HEK293 (cell line): ENCODE results near the gene GRID2.

ENCODE experiments used
- CTCF ChIA-PET: fragments of 350-600 bp; formaldehyde crosslinking; extraction: SDS; loops from one replicate; lab custom pipeline; 2021; ENCODE audit warnings: antibody characterized with exemption; lab: Yijun Ruan, JAX
- POLR2A ChIA-PET: fragments of 300-600 bp; formaldehyde crosslinking; extraction: SDS; loops from one replicate; lab custom pipeline; 2020; ENCODE audit warnings: antibody characterized with exemption, inconsistent platforms; lab: Yijun Ruan, JAX
- H3K27ac ChIP-seq: fragments of 200-500 bp; sonication (Bioruptor generic); 2 replicates; pipeline ENCODE4 v1.5.1; 2014; ENCODE audit warnings: low read depth, low read length, control low read depth, inconsistent platforms; ENCODE audit errors: extremely low read depth
- H3K36me3 ChIP-seq, 2 experiments: fragments of 200-500 bp in 1 of 2; sonication (Bioruptor generic) in 1 of 2; 1 replicate in 1 of 2; 2 replicates in 1 of 2; pipeline ENCODE4 v1.5.1; 2014 to 2017; ENCODE audit warnings: inconsistent platforms in 2 of 2, low read length in 2 of 2; ENCODE audit not compliant: control insufficient read depth in 2 of 2, insufficient read depth in 1 of 2
- H3K4me1 ChIP-seq: fragments of 200-500 bp; sonication (Bioruptor generic); 2 replicates; pipeline ENCODE4 v1.5.1; 2014; ENCODE audit warnings: mild to moderate bottlenecking, low read length, inconsistent platforms; ENCODE audit not compliant: control insufficient read depth, insufficient read depth
- H3K4me3 ChIP-seq: 2 replicates; pipeline ENCODE4 v1.5.1; 2011; ENCODE audit warnings: low read depth, mild to moderate bottlenecking, control low read depth, low read length, moderate library complexity
- H3K9me3 ChIP-seq: fragments of 200-500 bp; sonication (Bioruptor generic); 2 replicates; pipeline ENCODE4 v1.5.1; 2014; ENCODE audit warnings: low read depth, low read length, inconsistent platforms; ENCODE audit not compliant: control insufficient read depth, insufficient read depth
- BCL11A ChIP-seq: fragments of 450-650 bp; formaldehyde crosslinking; IDR thresholded peaks from 2 replicates; pipeline ENCODE4 v1.5.1; 2016; ENCODE audit warnings: low read depth, missing biosample characterization, missing genetic modification characterization
- RBAK ChIP-seq: fragments of 450-650 bp; formaldehyde crosslinking; IDR thresholded peaks from 2 replicates; pipeline ENCODE4 v1.5.1; 2016; ENCODE audit warnings: missing biosample characterization, missing genetic modification characterization
- REPIN1 ChIP-seq: fragments of 450-650 bp; formaldehyde crosslinking; IDR thresholded peaks from 2 replicates; pipeline ENCODE4 v1.5.1; 2017; ENCODE audit warnings: missing biosample characterization, missing genetic modification characterization, low read depth
- SP7 ChIP-seq: fragments of 450-650 bp; formaldehyde crosslinking; IDR thresholded peaks from 2 replicates; pipeline ENCODE4 v1.5.1; 2016; ENCODE audit warnings: missing biosample characterization, missing genetic modification characterization
- TCF7L2 ChIP-seq: IDR thresholded peaks from 2 replicates; pipeline ENCODE4 v1.6.1; 2011; ENCODE audit warnings: low read depth, mild to moderate bottlenecking, inconsistent platforms, low read length, moderate library complexity, borderline replicate concordance
- YY1 ChIP-seq: fragments of 450-650 bp; formaldehyde crosslinking; IDR thresholded peaks from 2 replicates; pipeline ENCODE4 v1.5.1; 2018; ENCODE audit warnings: missing biosample characterization, missing genetic modification characterization
- YY2 ChIP-seq: fragments of 450-650 bp; formaldehyde crosslinking; IDR thresholded peaks from 2 replicates; pipeline ENCODE4 v1.5.1; 2016; ENCODE audit warnings: missing biosample characterization, missing genetic modification characterization
- ZBTB8A ChIP-seq: fragments of 450-650 bp; formaldehyde crosslinking; IDR thresholded peaks from 2 replicates; pipeline ENCODE4 v1.5.1; 2016; ENCODE audit warnings: missing biosample characterization, missing genetic modification characterization
- ZNF292 ChIP-seq: fragments of 450-650 bp; formaldehyde crosslinking; IDR thresholded peaks from 2 replicates; pipeline ENCODE4 v1.5.1; 2016; ENCODE audit warnings: low read depth, missing biosample characterization, missing genetic modification characterization, borderline replicate concordance
- ZNF394 ChIP-seq: fragments of 450-650 bp; formaldehyde crosslinking; IDR thresholded peaks from 2 replicates; pipeline ENCODE4 v1.5.1; 2016; ENCODE audit warnings: missing biosample characterization, missing genetic modification characterization, mild to moderate bottlenecking, moderate library complexity, borderline replicate concordance
- ZNF514 ChIP-seq: fragments of 450-650 bp; formaldehyde crosslinking; IDR thresholded peaks from 2 replicates; pipeline ENCODE4 v1.5.1; 2016; ENCODE audit warnings: missing biosample characterization, missing genetic modification characterization
- ZNF561 ChIP-seq: fragments of 450-650 bp; IDR thresholded peaks from 2 replicates; pipeline ENCODE4 v1.5.1; 2018; ENCODE audit warnings: missing biosample characterization, missing genetic modification characterization, borderline replicate concordance
- ZNF664 ChIP-seq: fragments of 450-650 bp; formaldehyde crosslinking; IDR thresholded peaks from 2 replicates; pipeline ENCODE4 v1.5.1; 2016; ENCODE audit warnings: missing biosample characterization, missing genetic modification characterization
- ZNF776 ChIP-seq: fragments of 450-650 bp; formaldehyde crosslinking; IDR thresholded peaks from 2 replicates; pipeline ENCODE4 v1.5.0; 2017; ENCODE audit warnings: missing biosample characterization, missing genetic modification characterization, borderline replicate concordance
- ZSCAN30 ChIP-seq: fragments of 450-650 bp; IDR thresholded peaks from 2 replicates; pipeline ENCODE4 v1.5.1; 2018; ENCODE audit warnings: missing biosample characterization, mild to moderate bottlenecking, missing genetic modification characterization, moderate library complexity
- TF ChIP-seq, protein P1 (sequence below): fragments of 450-650 bp; formaldehyde crosslinking; IDR thresholded peaks from 2 replicates; pipeline ENCODE4 v1.5.1; 2017; ENCODE audit warnings: missing biosample characterization, missing genetic modification characterization
- TF ChIP-seq, protein P2 (sequence below): fragments of 450-650 bp; formaldehyde crosslinking; IDR thresholded peaks from 2 replicates; pipeline ENCODE4 v1.5.1; 2016; ENCODE audit warnings: missing biosample characterization, missing genetic modification characterization
- TF ChIP-seq, protein P3 (sequence below): fragments of 450-650 bp; IDR thresholded peaks from 2 replicates; pipeline ENCODE4 v1.5.1; 2018; ENCODE audit warnings: missing biosample characterization, mild to moderate bottlenecking, missing genetic modification characterization
- TF ChIP-seq, protein P4 (sequence below): fragments of 450-650 bp; formaldehyde crosslinking; IDR thresholded peaks from 2 replicates; pipeline ENCODE4 v1.5.1; 2017; ENCODE audit warnings: missing biosample characterization, missing genetic modification characterization
- TF ChIP-seq, protein P5 (sequence below): IDR thresholded peaks from 2 replicates; pipeline ENCODE4 v1.6.1; 2011; ENCODE audit warnings: mild to moderate bottlenecking, low read depth, low read length, borderline replicate concordance
- TF ChIP-seq, protein P6 (sequence below): fragments of 450-650 bp; formaldehyde crosslinking; IDR thresholded peaks from 2 replicates; pipeline ENCODE4 v1.5.1; 2016; ENCODE audit warnings: missing biosample characterization, missing genetic modification characterization

Gene GRID2

DNA sequence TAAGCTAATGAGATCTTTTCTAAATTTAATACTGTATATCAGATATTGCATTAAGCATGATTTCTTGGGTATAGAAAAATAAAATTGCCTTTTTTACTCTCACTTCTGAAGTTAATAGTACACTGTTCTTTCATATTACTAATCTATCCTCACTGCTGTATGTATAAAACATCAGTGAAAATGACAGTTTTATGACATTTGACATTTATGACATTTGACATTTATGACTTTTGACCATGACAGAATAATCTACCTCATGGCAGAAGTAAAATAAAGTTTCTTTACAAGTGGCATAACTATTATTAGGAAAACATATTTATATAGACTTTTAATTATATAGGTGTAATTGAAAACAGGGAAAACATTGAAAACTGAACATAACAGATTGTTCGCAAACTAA is 13.3 kb downstream of the GRID2 start (continued):
- no peak for TF ChIP-seq SP7 (tag by site-specific recombination)
- TF ChIP-seq ZSCAN30 (tag by site-specific recombination), result no peak
- TF ChIP-seq RBAK, result no peak
- TF ChIP-seq, protein P1, sequence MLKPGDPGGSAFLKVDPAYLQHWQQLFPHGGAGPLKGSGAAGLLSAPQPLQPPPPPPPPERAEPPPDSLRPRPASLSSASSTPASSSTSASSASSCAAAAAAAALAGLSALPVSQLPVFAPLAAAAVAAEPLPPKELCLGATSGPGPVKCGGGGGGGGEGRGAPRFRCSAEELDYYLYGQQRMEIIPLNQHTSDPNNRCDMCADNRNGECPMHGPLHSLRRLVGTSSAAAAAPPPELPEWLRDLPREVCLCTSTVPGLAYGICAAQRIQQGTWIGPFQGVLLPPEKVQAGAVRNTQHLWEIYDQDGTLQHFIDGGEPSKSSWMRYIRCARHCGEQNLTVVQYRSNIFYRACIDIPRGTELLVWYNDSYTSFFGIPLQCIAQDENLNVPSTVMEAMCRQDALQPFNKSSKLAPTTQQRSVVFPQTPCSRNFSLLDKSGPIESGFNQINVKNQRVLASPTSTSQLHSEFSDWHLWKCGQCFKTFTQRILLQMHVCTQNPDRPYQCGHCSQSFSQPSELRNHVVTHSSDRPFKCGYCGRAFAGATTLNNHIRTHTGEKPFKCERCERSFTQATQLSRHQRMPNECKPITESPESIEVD (tag by site-specific recombination), result no peak

DNA sequence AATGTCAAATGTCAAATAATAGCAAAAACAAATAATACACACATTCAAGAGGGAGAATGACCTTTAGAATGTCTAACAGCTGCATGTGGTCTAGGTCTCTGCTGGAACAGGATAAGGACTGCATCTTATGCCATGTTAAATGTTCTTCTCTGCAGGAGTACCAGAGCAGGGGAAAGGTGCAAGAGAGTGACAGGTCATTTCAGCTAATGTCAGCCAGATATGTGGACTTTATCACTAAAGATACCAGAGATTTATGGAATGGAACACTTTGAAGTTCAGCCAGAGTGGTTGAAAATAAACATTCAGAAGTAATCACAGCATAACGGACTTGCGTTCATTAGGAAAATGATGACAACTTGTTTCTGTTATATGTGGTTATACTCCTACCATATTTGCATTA is 24.3 kb downstream of the GRID2 start:
- Histone ChIP-seq H3K4me3 (no peak overlapping the region), H3K4me1 (no peaks in the 10 kb centered on the region), H3K9me3 (no peaks in the 10 kb centered on the region), H3K36me3 (no peaks in the 10 kb centered on the region)
- CTCF ChIA-PET, result no interaction called here
- POLR2A ChIA-PET, result no interaction called here
- TF ChIP-seq, protein P2, sequence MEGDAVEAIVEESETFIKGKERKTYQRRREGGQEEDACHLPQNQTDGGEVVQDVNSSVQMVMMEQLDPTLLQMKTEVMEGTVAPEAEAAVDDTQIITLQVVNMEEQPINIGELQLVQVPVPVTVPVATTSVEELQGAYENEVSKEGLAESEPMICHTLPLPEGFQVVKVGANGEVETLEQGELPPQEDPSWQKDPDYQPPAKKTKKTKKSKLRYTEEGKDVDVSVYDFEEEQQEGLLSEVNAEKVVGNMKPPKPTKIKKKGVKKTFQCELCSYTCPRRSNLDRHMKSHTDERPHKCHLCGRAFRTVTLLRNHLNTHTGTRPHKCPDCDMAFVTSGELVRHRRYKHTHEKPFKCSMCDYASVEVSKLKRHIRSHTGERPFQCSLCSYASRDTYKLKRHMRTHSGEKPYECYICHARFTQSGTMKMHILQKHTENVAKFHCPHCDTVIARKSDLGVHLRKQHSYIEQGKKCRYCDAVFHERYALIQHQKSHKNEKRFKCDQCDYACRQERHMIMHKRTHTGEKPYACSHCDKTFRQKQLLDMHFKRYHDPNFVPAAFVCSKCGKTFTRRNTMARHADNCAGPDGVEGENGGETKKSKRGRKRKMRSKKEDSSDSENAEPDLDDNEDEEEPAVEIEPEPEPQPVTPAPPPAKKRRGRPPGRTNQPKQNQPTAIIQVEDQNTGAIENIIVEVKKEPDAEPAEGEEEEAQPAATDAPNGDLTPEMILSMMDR (tag by site-specific recombination), result no peak
- TF ChIP-seq YY2 (tag by site-specific recombination) (no peak), TCF7L2 (peak; percentile 88), BCL11A (tag by site-specific recombination) (no peak)
- TF ChIP-seq, all 188 proteins: peak for 1
- H3K27ac ChIP-seq, result no peak overlapping the region

DNA sequence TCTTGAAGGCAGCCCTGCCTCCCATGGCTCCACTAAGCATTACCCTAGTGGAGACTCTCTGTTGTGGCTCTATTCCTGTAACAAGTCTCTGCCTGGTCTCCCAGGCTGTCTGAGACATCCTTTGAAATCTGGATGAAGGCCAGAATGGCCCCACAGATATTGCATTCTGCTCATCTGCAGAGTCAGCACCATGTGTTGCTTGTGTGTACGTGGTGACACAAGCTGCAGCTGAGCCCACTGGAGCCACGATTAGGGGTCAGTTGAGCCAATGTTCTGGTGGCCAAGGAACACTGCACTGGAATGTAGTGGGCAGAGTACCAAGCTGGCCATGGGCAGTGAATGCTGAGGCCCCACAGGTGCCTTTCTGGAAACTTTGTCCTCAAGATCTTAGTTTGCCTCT is 29.2 kb downstream of the GRID2 start:
- no peaks in the 10 kb centered on the region for H3K36me3 ChIP-seq
- H3K4me1 ChIP-seq, result no peaks in the 10 kb centered on the region
- ChIA-PET POLR2A (no interaction called here), CTCF (no interaction called here)
- H3K4me3 ChIP-seq, result no peak overlapping the region
- no peak overlapping the region for H3K27ac ChIP-seq
- no peaks in the 10 kb centered on the region for H3K9me3 ChIP-seq
- TF ChIP-seq ZNF292 (tag by site-specific recombination), result no peak
- TF ChIP-seq ZNF394, result no peak
- no peak for TF ChIP-seq YY1 (tag by site-specific recombination)
- TF ChIP-seq ZBTB8A, result no peak
- TF ChIP-seq ZNF561 (tag by site-specific recombination), result no peak
- TF ChIP-seq, protein P3, sequence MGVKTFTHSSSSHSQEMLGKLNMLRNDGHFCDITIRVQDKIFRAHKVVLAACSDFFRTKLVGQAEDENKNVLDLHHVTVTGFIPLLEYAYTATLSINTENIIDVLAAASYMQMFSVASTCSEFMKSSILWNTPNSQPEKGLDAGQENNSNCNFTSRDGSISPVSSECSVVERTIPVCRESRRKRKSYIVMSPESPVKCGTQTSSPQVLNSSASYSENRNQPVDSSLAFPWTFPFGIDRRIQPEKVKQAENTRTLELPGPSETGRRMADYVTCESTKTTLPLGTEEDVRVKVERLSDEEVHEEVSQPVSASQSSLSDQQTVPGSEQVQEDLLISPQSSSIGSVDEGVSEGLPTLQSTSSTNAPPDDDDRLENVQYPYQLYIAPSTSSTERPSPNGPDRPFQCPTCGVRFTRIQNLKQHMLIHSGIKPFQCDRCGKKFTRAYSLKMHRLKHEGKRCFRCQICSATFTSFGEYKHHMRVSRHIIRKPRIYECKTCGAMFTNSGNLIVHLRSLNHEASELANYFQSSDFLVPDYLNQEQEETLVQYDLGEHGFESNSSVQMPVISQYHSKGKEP (tag by site-specific recombination), result no peak
- TF ChIP-seq, protein P4, sequence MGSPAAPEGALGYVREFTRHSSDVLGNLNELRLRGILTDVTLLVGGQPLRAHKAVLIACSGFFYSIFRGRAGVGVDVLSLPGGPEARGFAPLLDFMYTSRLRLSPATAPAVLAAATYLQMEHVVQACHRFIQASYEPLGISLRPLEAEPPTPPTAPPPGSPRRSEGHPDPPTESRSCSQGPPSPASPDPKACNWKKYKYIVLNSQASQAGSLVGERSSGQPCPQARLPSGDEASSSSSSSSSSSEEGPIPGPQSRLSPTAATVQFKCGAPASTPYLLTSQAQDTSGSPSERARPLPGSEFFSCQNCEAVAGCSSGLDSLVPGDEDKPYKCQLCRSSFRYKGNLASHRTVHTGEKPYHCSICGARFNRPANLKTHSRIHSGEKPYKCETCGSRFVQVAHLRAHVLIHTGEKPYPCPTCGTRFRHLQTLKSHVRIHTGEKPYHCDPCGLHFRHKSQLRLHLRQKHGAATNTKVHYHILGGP (tag by site-specific recombination), result no peak
- no peak for TF ChIP-seq REPIN1
- no peak for TF ChIP-seq ZNF664
- no peak for TF ChIP-seq ZNF514
- TF ChIP-seq, protein P5, sequence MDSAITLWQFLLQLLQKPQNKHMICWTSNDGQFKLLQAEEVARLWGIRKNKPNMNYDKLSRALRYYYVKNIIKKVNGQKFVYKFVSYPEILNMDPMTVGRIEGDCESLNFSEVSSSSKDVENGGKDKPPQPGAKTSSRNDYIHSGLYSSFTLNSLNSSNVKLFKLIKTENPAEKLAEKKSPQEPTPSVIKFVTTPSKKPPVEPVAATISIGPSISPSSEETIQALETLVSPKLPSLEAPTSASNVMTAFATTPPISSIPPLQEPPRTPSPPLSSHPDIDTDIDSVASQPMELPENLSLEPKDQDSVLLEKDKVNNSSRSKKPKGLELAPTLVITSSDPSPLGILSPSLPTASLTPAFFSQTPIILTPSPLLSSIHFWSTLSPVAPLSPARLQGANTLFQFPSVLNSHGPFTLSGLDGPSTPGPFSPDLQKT, result no peak
- TF ChIP-seq ZNF776 (tag by site-specific recombination), result no peak
- TF ChIP-seq, protein P6, sequence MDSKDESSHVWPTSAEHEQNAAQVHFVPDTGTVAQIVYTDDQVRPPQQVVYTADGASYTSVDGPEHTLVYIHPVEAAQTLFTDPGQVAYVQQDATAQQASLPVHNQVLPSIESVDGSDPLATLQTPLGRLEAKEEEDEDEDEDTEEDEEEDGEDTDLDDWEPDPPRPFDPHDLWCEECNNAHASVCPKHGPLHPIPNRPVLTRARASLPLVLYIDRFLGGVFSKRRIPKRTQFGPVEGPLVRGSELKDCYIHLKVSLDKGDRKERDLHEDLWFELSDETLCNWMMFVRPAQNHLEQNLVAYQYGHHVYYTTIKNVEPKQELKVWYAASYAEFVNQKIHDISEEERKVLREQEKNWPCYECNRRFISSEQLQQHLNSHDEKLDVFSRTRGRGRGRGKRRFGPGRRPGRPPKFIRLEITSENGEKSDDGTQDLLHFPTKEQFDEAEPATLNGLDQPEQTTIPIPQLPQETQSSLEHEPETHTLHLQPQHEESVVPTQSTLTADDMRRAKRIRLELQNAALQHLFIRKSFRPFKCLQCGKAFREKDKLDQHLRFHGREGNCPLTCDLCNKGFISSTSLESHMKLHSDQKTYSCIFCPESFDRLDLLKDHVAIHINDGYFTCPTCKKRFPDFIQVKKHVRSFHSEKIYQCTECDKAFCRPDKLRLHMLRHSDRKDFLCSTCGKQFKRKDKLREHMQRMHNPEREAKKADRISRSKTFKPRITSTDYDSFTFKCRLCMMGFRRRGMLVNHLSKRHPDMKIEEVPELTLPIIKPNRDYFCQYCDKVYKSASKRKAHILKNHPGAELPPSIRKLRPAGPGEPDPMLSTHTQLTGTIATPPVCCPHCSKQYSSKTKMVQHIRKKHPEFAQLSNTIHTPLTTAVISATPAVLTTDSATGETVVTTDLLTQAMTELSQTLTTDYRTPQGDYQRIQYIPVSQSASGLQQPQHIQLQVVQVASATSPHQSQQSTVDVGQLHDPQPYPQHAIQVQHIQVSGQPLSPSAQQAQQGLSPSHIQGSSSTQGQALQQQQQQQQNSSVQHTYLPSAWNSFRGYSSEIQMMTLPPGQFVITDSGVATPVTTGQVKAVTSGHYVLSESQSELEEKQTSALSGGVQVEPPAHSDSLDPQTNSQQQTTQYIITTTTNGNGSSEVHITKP (tag by site-specific recombination), result no peak
